Esophagus squamous epithelium (tissue), 5 donors: Measurements from ENCODE around the gene NR1H3. TPM values are rescaled to one million over a fixed set of nuclear protein-coding genes. Genes with fewer than 3 reads are reported as not detected.

Experiments
- DNase-seq: peaks from one replicate; lab custom pipeline; 2025; lab: John Stamatoyannopoulos, UW
- H3K27ac ChIP-seq, 4 donors: fragments of 200-600 bp; sonication (generic); one replicate each; pipeline ENCODE4 v1.5.1; 2016 to 2019; ENCODE audit warnings: mild to moderate bottlenecking in 1 of 4
- H3K27me3 ChIP-seq, 4 donors: fragments of 200-600 bp; sonication (generic); 1 replicate in 3 of 4; 2 replicates in 1 of 4; pipeline versions ENCODE4 v1.5.1 to v1.6.0; 2017 to 2021; ENCODE audit warnings: antibody characterized with exemption in 1 of 4
- H3K36me3 ChIP-seq, 3 donors: fragments of 200-600 bp; sonication (generic); one replicate each; pipeline ENCODE4 v1.5.1; 2016 to 2019
- H3K4me1 ChIP-seq, 3 donors: fragments of 200-600 bp; sonication (generic); one replicate each; pipeline ENCODE4 v1.5.1; 2017 to 2019
- H3K4me3 ChIP-seq, 4 donors: fragments of 200-600 bp; sonication (generic); 1 replicate in 3 of 4; 2 replicates in 1 of 4; pipeline ENCODE4 v1.5.1; 2016 to 2019; ENCODE audit warnings: mild to moderate bottlenecking in 2 of 4, moderate library complexity in 1 of 4
- H3K9me3 ChIP-seq, 3 donors: fragments of 200-600 bp; sonication (generic); one replicate each; pipeline ENCODE4 v1.5.1; 2016 to 2019
- POLR2A ChIP-seq, 4 donors: fragments of 450-650 bp; IDR thresholded peaks; one replicate each; pipeline ENCODE4 v1.6.1; 2017; ENCODE audit warnings: antibody characterized with exemption in 4 of 4, mild to moderate bottlenecking in 4 of 4, moderate library complexity in 3 of 4
- WGBS, 2 donors: methylation state at CpG; one replicate each; pipeline ENCODE4 v1.1.5; 2018; 5-methylcytosine and 5-hydroxymethylcytosine counted together
- intact Hi-C: fragments of 100-400 bp; cut with DNase I; formaldehyde crosslinking; loops from one replicate; pipeline ENCODE4 v1.15.0; 2022
- total RNA-seq, 4 donors: library from RNA; depleted of rRNA; stranded (reverse); fragments of >200 nt; gene quantifications; one replicate each; pipeline ENCODE4 v1.1.0, GENCODE V29; 2016
- TF ChIP-seq, protein P1 (sequence below), 6 experiments: fragments of 450-650 bp in 4 of 6; fragments of 200-600 bp in 2 of 6; sonication (generic) in 2 of 6; IDR thresholded peaks; one replicate each; pipeline ENCODE4 v1.5.1; 2016 to 2019; ENCODE audit warnings: antibody characterized with exemption in 6 of 6, mild to moderate bottlenecking in 4 of 6, moderate library complexity in 4 of 6
- donor health status: DM: yes; HTN: yes; CAD: no.

Gene NR1H3
- total RNA-seq, 4 donors from 2014 or later: 2.4 to 24.8 (median 12.5) TPM

DNA sequence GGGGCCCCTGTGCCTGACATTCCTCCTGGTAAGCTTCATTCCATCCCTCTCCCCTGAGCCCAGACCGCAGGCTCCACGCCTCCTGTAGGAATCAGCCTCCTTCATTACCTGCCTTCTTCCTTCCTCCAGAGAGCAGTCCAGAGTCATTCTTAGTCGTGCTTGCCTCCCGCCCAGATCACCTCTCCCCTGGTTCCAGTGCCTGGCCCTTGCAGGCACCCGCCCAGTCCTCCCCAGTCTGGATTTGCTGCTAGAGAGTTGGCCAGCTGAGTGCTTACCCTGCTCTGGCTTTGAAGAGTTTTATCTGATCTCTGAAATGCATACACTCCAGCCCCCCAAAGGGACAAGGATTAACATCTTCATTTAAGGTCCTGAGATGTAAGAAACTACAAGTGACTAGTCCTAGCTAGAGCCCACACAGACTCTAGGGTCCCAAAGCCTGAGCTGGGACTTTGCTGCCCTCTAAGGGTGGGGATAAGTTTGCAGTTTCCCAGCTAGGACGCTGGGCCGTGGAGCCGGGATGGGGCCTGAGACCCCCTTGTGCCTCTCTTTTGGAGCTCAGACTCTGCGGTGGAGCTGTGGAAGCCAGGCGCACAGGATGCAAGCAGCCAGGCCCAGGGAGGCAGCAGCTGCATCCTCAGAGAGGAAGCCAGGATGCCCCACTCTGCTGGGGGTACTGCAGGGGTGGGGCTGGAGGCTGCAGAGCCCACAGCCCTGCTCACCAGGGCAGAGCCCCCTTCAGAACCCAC lies 1.6 kb downstream of the NR1H3 start:
- DNase-seq: no peak
- no peaks in the 10 kb centered on the region for H3K9me3 ChIP-seq
- H3K4me3 ChIP-seq: peak overlapping the region in 2 of 4 donors; percentile 7 to 24
- peaks cover 0 to 20% (median 0%) of the 10 kb centered on the region in 3 donors for H3K36me3 ChIP-seq
- TF ChIP-seq, protein P1, sequence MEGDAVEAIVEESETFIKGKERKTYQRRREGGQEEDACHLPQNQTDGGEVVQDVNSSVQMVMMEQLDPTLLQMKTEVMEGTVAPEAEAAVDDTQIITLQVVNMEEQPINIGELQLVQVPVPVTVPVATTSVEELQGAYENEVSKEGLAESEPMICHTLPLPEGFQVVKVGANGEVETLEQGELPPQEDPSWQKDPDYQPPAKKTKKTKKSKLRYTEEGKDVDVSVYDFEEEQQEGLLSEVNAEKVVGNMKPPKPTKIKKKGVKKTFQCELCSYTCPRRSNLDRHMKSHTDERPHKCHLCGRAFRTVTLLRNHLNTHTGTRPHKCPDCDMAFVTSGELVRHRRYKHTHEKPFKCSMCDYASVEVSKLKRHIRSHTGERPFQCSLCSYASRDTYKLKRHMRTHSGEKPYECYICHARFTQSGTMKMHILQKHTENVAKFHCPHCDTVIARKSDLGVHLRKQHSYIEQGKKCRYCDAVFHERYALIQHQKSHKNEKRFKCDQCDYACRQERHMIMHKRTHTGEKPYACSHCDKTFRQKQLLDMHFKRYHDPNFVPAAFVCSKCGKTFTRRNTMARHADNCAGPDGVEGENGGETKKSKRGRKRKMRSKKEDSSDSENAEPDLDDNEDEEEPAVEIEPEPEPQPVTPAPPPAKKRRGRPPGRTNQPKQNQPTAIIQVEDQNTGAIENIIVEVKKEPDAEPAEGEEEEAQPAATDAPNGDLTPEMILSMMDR (IDR thresholded peaks at IDR 0.05): peak; percentile 37 to 67 (median 53)
- no peak for TF ChIP-seq POLR2A (IDR thresholded peaks at IDR 0.05)
- peaks cover 28 to 56% (median 35%) of the 10 kb centered on the region in 3 donors for H3K4me1 ChIP-seq
- peak overlapping the region in 2 of 4 donors; percentile 13 to 60 for H3K27ac ChIP-seq
- 38 to 54% methylated on average over 7 to 8 of the region's 10 CpGs for WGBS, 2 donors
- intact Hi-C loops: loop anchor here (5.0 kb wide), 1 partner anchor 82 kb away; the partner anchor contains the start of gene ARFGAP2
- H3K27me3 ChIP-seq: no peaks in the 10 kb centered on the region

DNA sequence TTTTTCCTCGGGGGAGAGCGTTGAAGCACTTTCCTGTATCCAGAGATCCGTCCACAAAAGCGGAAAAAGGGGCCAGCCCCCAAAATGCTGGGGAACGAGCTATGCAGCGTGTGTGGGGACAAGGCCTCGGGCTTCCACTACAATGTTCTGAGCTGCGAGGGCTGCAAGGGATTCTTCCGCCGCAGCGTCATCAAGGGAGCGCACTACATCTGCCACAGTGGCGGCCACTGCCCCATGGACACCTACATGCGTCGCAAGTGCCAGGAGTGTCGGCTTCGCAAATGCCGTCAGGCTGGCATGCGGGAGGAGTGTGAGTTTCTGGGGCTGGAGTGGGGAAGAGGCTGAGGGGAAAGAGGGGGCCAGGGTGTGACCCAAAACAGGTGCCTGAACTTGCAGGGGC lies 2.6 kb downstream of the NR1H3 start:
- DNase-seq: no peak
- H3K4me3 ChIP-seq: no peak overlapping the region
- intact Hi-C loops: no loop called here
- TF ChIP-seq POLR2A (IDR thresholded peaks at IDR 0.05): no peak
- TF ChIP-seq, protein P1 (IDR thresholded peaks at IDR 0.05): no peak
- H3K9me3 ChIP-seq: no peaks in the 10 kb centered on the region
- H3K4me1 ChIP-seq: peaks cover 28 to 54% (median 28%) of the 10 kb centered on the region in 3 donors
- no peaks in the 10 kb centered on the region for H3K27me3 ChIP-seq
- H3K27ac ChIP-seq: no peak overlapping the region
- WGBS, 2 donors: 86 to 95% methylated on average over 14 to 19 of the region's 19 CpGs
- peaks cover 0 to 20% (median 0%) of the 10 kb centered on the region in 3 donors for H3K36me3 ChIP-seq

DNA sequence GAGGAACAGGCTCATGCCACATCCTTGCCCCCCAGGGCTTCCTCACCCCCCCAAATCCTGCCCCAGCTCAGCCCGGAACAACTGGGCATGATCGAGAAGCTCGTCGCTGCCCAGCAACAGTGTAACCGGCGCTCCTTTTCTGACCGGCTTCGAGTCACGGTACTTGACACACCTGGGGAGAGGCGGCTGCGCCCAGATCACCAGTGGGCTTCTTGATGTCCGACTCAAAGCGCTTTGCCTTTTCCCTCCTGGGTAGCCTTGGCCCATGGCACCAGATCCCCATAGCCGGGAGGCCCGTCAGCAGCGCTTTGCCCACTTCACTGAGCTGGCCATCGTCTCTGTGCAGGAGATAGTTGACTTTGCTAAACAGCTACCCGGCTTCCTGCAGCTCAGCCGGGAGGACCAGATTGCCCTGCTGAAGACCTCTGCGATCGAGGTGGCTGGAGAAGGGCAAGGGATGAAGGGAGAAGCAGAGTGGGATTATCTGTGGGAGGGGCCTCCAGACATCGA lies 3.5 kb downstream of the NR1H3 start:
- WGBS, 2 donors: 86% methylated on average over 11 to 15 of the region's 22 CpGs

DNA sequence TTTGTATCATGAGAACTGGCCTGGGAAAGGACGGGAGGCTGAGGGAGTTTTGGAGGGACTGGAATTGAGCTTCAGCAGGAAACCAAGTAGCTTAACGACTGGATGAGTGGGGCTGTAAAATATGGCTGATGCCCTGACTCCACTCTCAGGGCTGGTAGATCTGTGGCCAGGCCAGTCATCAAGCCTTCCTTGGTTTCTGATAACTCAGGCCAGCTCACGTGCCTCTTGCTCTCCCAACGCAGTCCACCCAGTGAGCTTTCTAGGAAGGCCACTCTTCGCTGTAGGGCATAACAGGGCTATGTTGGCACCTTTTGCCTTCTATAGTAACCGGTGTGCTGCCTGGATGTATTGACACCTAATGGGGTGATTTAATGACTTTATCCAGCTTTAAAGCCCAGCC lies 6.3 kb downstream of the NR1H3 start:
- WGBS, 2 donors: 92 to 95% methylated on average over 5 of the region's 6 CpGs
- no peaks in the 10 kb centered on the region for H3K27me3 ChIP-seq
- no peak for DNase-seq
- H3K27ac ChIP-seq: no peak overlapping the region
- H3K36me3 ChIP-seq: peaks cover 0 to 20% (median 0%) of the 10 kb centered on the region in 3 donors
- no peak overlapping the region for H3K4me3 ChIP-seq
- no peaks in the 10 kb centered on the region for H3K9me3 ChIP-seq
- intact Hi-C loops: no loop called here
- peaks cover 15 to 39% (median 19%) of the 10 kb centered on the region in 3 donors for H3K4me1 ChIP-seq
- TF ChIP-seq POLR2A (IDR thresholded peaks at IDR 0.05): no peak
- TF ChIP-seq, protein P1 (IDR thresholded peaks at IDR 0.05): no peak

More for the DNA sequence above, 3.5 kb downstream of the NR1H3 start:
- DNase-seq: no peak
- H3K9me3 ChIP-seq: no peaks in the 10 kb centered on the region
- no peak overlapping the region for H3K4me3 ChIP-seq
- no peak for TF ChIP-seq POLR2A (IDR thresholded peaks at IDR 0.05)
- TF ChIP-seq, protein P1 (IDR thresholded peaks at IDR 0.05): no peak
- H3K36me3 ChIP-seq: peaks cover 0 to 20% (median 0%) of the 10 kb centered on the region in 3 donors
- intact Hi-C loops: no loop called here
- H3K27ac ChIP-seq: no peak overlapping the region
- H3K27me3 ChIP-seq: no peaks in the 10 kb centered on the region
- H3K4me1 ChIP-seq: peaks cover 25 to 48% (median 28%) of the 10 kb centered on the region in 3 donors

DNA sequence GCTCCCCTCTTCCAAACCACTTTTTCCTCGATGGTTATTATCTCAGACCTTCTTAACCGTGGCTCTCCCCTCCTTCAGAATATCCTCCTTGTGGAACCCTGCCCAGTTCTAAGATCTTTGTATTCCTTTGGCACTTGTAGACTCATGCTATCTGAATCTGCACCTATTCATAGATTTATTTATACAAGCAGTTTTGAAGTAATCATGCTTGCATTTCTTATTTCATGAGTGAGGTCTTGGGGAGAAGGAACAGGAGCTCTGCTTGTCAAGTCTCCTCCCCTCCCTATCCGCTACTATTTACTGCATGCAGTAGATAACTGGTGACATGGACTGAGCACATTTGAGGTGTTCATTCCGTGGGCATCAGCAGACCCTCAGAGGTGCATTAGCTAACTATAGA lies 6.7 kb downstream of the NR1H3 start:
- no peak overlapping the region for H3K4me3 ChIP-seq
- intact Hi-C loops: no loop called here
- WGBS, 2 donors: 71 to 86% methylated on average over 3 to 4 of the region's 4 CpGs
- H3K36me3 ChIP-seq: peaks cover 0 to 20% (median 0%) of the 10 kb centered on the region in 3 donors
- H3K9me3 ChIP-seq: no peaks in the 10 kb centered on the region
- H3K4me1 ChIP-seq: peaks cover 12 to 38% (median 17%) of the 10 kb centered on the region in 3 donors
- no peaks in the 10 kb centered on the region for H3K27me3 ChIP-seq
- TF ChIP-seq, protein P1 (IDR thresholded peaks at IDR 0.05): no peak
- no peak for TF ChIP-seq POLR2A (IDR thresholded peaks at IDR 0.05)
- no peak for DNase-seq
- no peak overlapping the region for H3K27ac ChIP-seq
